HG02943 (cell line): Measurements from ENCODE around the gene NDST3.

Source experiments
- ATAC-seq: cut with Tn5 transposase; IDR thresholded peaks from one replicate; pipeline ENCODE4 v1.9.1; 2021; ENCODE audit warnings: mild to moderate bottlenecking, low read depth, moderate library complexity; ENCODE audit not compliant: unreplicated experiment

Gene NDST3

DNA sequence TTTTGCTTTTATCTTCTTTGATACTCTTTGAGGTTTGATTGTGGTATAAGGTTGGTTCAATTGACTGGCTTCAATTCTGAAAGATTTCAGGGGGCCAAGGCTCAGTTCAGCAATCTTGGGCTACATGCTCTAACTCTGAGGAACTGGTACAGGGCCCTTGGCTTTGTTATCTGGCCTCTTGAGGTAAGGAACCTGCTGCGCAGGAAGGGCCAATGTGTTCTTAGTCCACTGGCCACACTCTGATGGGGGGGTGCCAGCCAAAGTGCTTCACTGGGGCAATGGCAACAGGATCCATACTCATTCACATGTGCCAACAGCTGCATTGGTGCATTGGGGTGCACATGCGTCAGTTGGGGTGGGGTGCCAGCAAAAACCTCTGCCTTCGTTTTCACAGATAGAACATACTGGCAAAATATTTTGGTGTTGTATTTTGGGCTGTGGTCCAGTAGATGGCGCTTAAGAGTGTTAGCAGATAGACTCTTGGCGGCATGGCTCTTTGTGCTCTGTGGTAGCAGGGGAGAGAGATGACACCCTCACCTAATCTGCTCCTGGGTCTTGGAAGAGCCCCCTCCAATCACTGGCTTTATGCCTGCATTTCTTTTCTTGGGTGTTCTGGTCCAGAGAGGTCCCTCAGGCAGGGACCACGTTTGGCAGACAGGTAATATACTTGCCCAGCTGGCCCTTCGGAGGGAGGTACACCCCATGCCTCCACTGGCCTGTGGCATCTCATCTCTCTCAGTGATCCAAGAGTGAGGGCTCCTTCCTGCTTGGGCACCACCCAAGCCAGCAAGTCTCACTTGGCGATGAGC is 42.9 kb downstream of the NDST3 start:
- no peak for ATAC-seq

DNA sequence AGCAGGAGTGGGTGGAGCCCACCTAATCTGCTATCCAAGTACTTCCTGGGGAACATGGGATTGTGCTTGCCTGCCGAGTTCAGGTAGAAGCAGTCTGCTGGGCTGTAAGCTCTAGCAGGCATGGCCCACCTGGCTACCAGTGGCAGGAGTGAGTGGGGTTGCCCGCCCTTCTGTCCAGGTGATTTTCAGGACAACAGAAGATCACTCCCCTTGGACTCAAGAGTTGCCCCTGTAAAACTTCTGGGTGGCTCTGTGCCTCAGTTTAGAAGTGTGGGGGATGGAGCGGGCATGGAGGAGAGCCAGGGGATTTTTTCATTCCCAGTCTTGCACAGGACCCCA is 43.5 kb downstream of the NDST3 start:
- no peak for ATAC-seq

DNA sequence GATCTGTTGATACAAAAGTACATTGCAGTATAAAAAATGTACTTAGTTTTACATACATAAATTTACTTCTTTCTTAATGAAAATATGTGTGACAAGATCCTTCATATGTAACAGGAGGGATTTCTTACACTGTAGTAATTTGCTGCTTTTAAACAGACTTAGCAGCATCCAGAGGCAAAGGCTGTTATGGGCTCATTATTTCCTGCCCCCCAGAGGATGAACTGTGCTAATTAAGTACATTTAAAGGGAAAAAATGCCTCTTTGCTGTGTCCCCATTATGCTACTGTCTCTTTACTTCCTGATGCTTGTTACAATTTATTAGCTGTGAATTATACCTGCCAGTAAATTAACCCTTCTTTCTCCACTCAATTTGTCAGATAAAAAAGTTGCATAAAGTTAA is 47.1 kb downstream of the NDST3 start:
- ATAC-seq, result no peak

DNA sequence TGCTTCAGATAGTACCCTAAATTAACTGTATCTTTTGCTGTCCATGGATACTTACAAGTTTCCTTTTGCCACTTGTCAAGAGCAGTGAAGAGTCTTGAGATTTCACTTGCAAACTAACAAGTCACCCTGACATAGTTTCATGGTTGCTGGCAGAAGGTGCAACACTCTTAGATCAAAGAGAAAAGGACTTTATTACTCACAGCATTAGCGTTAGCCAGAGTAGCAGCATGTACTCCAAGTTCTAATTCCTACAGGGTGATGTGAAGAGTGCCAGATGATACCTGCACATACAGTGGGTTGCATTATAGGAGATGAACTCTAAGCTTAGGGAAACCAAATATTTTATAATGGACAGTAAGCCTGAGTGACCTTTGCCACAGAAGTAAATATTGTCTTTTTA is 47.9 kb downstream of the NDST3 start:
- no peak for ATAC-seq

DNA sequence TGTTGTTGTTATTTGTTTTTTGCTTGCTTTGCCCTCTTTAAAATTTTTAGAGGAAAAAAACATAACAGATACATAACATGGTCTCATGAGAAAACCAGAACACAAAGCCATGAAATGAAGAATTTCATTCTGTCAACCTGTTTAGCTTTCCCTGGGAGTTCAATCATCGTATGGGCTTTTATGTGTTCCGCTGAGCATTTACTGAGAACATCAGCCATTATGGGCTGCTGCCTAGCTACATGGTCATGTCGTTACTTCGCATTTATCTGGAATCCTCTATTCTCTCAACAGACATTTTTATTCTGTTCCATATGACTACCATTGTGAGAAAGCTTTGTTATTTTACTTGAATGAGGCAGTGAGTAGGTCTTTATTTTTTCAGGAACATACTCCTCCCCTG is 51.4 kb downstream of the NDST3 start:
- no peak for ATAC-seq

DNA sequence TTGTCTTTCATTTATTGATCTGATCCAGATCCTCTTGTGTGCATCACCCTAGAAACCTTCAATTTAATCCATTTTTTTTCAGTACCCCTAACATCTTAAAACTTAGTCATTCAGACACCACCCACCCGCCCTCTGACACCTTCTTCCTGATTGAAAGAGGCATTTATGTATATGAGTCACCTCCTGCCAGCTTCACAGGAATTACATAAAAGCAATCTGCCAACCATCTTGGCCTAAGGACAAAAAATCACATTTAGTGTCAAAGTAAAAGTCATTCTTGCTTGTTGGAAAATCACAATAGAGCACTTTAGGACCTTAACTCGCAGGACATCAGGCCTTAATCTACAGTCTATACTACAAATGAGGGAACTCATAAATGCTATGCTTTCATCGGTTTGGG is 52.1 kb downstream of the NDST3 start:
- ATAC-seq, result no peak

DNA sequence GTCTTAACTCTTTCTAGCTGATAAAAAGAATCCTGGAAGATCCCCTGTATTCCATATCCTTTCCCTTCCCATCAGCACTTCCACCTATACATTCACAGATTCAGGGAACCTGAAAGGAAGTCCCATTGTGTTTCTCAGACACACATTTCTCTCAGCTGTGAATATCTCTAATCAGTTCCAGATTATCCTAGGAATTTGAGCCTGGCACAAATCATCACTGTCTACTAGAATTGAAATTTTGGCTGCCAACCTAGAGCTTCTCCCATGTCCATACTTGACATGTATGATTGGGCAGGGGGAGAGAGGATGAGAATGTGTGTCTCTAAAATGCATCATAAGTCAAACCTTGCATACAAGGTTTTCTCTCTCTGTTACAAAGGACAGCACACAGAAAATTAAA is 53.1 kb downstream of the NDST3 start:
- no peak for ATAC-seq

DNA sequence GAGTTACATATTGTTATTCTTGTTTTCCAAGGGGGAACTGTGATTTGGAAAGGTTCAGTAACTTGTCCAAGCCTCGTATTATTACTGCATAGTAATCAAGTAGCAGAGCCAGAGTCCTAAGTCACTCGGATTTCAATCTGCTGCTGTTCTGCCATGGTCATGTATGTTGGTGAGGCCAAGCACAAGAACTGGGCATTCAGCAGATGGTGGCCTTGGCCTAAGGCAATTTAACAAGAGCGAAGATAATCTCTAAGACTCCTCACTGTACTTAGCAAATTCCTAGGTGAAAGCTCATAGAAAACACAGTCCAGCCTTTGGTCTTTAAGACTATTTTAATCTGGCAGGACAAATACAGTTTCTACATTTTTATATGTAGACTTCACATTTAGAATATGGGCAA is 64.8 kb downstream of the NDST3 start:
- ATAC-seq, result no peak

DNA sequence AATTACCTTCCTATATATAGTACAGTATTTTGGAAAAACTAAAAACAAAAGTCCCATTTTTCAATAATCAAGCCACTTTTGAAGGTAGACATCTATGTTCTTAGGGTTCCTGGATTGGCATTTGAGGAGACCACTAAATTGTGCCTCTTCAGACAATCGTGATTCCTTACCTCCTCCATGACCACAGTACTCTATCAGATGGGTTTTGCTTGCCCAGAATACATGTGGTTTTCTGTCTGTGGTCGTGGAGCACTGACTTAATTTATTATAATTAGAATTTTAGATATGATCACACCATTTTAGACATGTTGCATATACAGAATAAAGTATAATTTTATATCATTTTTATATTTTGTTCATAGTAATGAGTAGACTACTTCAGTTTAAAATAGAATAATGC is 67.9 kb downstream of the NDST3 start:
- no peak for ATAC-seq

DNA sequence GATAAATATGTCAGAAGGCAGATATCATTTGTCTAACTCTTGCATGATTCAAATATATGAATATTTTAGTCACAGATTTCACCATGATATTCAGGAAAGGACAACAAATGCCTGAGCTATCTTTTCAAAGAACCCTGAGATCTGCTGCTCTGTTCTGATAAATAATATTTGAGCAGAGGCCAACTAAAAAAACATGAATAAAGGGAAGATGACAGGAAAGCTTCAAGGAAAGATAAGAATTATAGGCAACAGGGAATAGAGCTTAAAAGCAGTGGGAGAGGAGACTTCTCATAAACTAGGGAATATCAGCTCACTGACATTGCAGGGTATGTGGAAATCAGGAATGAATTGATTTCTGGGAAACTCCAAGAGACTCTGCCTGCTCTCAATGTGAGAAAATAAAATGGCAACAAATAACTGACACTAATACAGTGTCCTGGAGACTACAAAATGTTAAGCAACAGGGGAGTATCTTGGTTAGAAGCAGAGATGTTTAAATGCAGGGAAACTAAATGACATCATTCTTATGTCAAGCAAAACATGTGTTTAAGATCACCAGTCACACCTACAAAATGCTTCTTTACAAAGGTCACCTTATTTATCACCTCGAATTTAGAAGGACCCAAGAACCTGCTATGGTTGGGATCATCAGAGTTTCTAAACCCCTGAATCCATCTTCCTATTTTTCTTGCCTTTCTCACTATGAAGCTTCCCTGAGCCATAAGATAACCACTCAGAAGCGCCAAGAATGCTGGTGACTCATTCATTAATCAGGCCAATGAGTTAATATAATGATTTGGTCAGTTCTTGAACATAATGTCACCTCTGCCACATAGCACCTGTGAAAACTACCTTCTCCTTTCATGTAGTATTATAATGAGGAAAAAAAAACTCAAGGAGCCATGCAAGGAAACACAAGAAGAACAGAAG is 78.1 kb downstream of the NDST3 start:
- ATAC-seq, result no peak

DNA sequence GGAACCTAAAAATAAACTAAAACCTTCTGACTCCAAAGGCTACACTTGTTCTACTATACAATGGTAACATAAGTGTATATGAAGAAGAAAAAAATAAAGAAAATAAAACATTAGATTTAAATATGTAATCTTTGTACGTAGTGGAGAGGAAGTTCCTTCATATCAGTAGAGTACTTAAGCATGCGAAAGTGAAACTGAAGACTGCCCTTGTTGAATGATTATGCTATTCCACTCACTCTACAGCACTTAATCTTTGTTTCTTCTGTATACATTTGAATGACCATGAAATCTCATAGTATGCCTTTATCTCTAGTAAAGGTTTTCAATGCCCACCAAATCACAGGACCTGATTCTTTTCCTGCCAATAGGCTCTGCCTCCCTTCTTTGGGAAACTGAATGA is 78.9 kb downstream of the NDST3 start:
- ATAC-seq, result no peak

DNA sequence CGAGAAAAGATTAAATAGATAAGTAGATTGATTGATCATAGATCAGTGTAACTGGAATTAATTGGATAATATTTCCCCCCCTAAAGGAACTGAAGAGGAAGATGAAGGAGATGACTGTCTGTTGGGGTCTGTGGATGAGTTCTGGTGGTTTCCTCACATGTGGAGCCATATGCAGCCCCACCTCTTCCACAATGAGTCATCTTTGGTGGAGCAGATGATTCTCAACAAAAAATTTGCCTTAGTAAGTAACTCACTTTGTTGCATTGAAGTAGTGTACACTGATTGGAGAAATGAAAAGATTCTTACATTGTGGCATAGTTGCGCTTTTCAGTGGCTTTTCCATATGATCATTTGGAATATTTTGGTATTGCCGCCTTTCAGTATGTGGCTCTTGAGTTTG is 80.4 kb downstream of the NDST3 start:
- no peak for ATAC-seq

DNA sequence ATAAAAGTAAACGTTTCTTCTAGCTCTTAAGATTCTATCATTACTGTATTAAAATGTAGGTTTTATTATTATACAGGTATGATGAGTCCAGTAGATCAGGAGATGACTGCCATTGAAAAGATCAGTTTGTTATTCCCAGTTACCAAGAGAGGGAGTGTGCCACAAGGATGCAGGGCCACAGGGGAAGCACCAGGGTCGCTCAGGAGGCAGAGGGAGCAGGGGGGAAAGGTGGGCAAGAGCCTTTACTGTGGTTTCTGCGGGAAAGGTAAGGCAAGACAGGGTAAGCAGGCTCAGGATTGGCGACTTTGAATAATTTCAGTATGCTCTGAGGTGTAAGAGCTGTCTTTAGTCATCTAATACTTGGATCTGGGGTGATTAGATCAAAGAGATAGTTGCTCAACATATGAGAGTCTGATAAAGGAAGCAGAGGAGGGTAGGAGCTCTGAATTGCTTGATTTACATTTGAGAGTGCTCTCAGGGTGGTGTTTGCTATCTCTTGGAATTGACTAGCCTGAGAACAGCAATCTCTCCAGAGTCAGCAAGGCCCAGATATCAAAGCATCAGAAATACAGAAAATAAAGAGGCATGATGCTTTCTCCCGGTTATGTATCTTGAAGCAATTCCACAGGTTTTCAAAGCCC is 86.0 kb downstream of the NDST3 start:
- no peak for ATAC-seq

DNA sequence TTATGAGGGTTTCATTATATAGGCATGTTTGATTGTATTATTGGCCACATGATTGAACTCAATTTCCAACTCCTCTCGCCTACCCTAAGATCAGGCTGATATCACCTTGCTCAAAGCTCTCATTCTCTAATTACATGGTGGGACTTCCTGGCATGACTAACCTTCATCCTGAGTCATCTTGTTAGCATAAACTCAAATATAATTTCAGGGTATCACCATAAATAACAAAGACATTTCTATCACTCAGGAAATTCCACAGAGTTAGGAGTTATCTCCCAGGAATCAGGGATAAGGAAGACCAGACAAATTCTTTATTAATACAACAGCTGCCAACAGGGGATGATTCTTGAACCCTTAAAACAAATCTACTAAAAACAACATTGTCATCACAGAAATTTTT is 90.7 kb downstream of the NDST3 start:
- ATAC-seq, result no peak

DNA sequence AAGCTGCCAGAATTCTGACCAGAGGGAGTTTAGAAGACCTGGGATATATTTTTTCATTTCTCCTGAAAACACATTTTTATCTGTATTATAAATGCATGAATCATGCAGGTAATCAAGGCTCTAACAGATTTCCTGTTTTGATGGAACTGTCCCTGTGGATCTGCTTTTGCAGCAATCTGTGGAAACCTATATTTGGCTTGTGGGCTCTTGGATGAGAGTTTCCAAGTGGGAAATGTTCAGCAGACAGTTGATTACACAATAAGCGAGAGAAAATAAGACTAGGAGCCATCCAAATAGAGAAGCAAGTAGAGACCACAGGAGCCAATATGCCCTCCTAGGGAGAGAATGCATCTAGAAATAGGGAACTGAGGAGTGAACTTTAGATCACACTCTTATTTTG is 105.0 kb downstream of the NDST3 start:
- ATAC-seq, result no peak

DNA sequence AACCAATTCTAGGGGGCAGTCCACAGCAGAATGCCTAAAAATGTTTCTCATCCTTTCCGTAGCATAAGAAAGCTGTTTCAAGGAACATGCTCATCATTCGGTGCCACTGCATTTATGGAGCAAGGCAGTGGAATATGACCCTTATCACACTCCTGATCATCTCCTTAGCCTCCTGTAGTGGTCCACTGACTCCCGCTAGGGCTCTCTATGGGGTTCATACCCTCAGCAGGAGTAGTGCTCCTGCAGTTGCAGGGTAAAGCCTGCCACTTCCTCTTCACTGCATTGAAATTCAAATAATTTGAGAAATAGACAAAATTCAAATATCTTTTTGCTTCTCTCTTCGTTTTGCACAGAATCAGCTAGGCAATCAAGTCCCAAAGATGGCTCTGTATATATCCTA is 107.0 kb downstream of the NDST3 start:
- ATAC-seq, result no peak

DNA sequence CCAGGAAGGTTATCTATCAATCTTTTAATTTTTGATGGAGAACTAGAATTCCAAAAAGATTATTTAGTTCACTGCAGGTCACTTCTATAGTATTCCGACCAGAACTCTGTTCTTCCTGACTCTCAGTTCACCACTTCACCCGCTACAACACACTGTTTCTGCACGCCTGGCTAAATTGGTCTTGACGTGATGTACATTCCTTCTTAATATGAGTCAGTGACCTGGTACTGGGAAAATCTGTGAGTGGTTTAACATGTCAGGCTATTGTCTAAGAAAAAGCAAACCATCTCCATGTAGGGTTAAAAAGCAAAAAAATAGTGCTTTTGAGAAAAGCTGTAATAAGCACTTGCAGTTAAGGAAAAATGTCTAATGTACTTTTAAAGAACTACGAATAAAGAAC is 120.4 kb downstream of the NDST3 start:
- no peak for ATAC-seq

DNA sequence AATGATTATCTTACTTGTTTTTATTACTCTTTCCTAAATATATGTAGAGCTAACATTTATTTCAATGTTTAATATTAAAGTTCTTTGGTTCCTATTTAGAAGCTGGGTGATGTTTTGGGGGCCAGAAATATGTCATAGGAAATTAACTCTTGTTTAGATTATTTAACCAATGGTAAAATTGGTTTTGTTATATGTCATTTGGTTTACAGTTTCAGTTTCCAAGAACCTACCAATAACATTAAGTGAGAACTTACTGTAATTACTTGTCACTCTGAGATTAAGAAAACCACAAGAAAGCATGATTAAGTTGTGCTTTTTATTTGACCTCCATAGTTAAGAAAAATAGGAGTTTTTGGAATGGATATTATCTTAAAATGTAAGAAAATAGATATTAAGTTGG is 121.2 kb downstream of the NDST3 start:
- no peak for ATAC-seq

DNA sequence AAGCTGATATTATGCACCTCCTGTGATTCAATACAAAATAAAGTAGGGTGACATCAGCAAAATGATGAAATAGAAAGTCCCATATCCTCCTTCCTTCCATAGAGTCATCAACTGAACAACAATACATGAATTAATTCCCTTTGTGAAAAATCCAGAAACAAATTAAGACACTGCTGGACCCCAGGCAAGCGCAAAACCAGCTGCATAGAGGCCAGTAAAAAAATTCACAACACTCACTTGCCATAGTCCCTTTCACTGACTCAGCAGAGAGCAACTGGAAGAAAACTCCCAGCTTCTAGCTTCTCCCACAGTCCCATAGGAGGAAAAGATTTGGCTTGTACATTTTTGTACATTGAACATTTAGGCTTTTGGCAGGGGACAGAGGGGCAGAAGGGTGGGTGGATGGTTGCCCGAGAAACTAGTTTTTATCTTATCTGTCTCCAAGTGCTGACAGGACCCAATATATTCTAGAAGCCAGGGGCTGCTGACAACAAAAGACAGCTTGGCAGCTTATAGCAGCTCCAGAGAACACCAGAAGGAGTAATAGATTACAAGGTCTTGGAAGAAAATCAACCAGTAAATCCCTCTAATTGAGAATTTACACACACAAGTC is 124.6 kb downstream of the NDST3 start:
- ATAC-seq, result no peak

DNA sequence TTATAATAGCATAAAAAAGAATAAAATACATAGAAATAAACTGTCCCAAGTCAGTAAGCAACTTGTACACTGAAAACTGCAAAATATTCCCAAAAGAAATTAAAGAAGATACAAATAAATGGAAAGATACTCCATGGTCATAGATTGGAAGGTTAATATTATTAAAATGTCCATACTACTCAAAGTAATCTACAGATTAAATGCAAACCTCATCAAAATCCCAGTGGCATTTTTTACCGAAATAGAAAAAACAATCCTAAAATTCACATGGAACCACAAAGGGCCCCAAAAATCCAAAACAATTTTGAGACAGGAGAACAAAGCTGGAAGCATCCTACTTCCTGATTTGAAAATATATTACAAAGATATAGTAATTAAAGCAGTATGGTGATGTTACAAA is 133.0 kb downstream of the NDST3 start:
- no peak for ATAC-seq

DNA sequence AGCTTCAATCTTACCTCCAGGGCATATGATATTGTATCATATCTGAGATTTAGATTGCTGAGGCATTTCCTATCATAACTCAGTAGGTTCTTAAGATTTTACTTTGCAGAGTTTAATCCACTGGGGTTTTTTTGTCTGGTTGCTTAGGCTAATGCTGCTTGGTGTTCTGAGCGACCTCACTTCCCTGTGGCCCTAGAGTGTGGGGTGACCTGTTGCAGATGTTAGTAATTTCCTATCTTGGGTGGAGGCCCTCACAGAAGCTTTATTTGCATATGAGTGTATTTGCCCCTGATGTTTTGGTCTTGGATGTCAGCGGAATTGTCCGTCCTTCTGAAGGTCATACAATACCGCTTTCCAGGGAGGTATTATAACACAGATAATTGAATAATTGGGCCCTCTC is 137.1 kb downstream of the NDST3 start:
- no peak for ATAC-seq
